HepG2 (cell line): Measurements from ENCODE around the gene NABP2. TPM values are rescaled to one million over a fixed set of nuclear protein-coding genes. Genes with fewer than 3 reads are reported as not detected.

Experiments used
- ASH2L ChIP-seq: fragments of 300-600, 200-600 bp; sonication (generic); IDR thresholded peaks from 2 replicates; pipeline ENCODE4 v1.7.0; 2017; ENCODE audit warnings: low read depth, mild to moderate bottlenecking, moderate library complexity, mixed read lengths, low read length; ENCODE audit not compliant: insufficient read length
- ATF7-NPFF ChIP-seq: sonication (generic); formaldehyde crosslinking; IDR thresholded peaks from 2 replicates; pipeline ENCODE4 v1.8.1; 2023; ENCODE audit warnings: mild to moderate bottlenecking, low read depth, missing genetic modification reagents, moderate library complexity
- CCAR2 ChIP-seq: fragments of 200-400 bp; formaldehyde crosslinking; optimal IDR thresholded peaks from 2 replicates; pipeline ENCODE3; 2018; ENCODE audit warnings: low read depth, mild to moderate bottlenecking, low read length, moderate library complexity
- GATAD1 ChIP-seq: IDR thresholded peaks from 2 replicates; pipeline ENCODE4 v1.6.1; 2016; ENCODE audit warnings: missing genetic modification reagents, missing compliant biosample characterization
- KMT2A ChIP-seq: sonication (generic); formaldehyde crosslinking; IDR thresholded peaks from 2 replicates; pipeline ENCODE4 v1.4.0; 2020; ENCODE audit warnings: missing genetic modification reagents
- LCORL ChIP-seq, 2 experiments: fragments of 450-650 bp in 1 of 2; sonication (generic) in 1 of 2; formaldehyde crosslinking in 1 of 2; IDR thresholded peaks; 2 replicates each; pipeline versions ENCODE4 v1.5.0 to v1.6.1; 2017 to 2020; ENCODE audit warnings: antibody characterized with exemption in 1 of 2, missing genetic modification reagents in 1 of 2
- NR1H2 ChIP-seq: sonication (generic); formaldehyde crosslinking; IDR thresholded peaks from 2 replicates; pipeline ENCODE4 v1.8.1; 2022; ENCODE audit warnings: low read depth, missing genetic modification reagents, borderline replicate concordance
- RNF219 ChIP-seq: sonication (generic); formaldehyde crosslinking; IDR thresholded peaks from 2 replicates; pipeline ENCODE4 v1.5.0; 2020; ENCODE audit warnings: mild to moderate bottlenecking, missing genetic modification reagents
- SIN3B ChIP-seq: fragments of 150-350 bp; IDR thresholded peaks from 2 replicates; pipeline ENCODE4 v1.6.1; 2014; ENCODE audit warnings: low read length
- SOX6 ChIP-seq, 2 experiments: fragments of 450-650 bp in 1 of 2; sonication (generic) in 1 of 2; formaldehyde crosslinking in 1 of 2; IDR thresholded peaks; 2 replicates each; pipeline versions ENCODE4 v1.4.0 to v1.6.1; 2017 to 2020; ENCODE audit warnings: antibody characterized with exemption in 1 of 2, mild to moderate bottlenecking in 1 of 2, missing genetic modification reagents in 1 of 2
- YY1 ChIP-seq: IDR thresholded peaks from 2 replicates; pipeline ENCODE4 v1.6.1; 2011; ENCODE audit warnings: low read length, low read depth, moderate library complexity, mild to moderate bottlenecking; ENCODE audit not compliant: insufficient read depth, insufficient replicate concordance
- ZNF333 ChIP-seq: sonication (generic); formaldehyde crosslinking; IDR thresholded peaks from 2 replicates; pipeline ENCODE4 v1.4.0; 2020; ENCODE audit warnings: mild to moderate bottlenecking, missing genetic modification reagents, borderline replicate concordance
- ZNF430 ChIP-seq: sonication (generic); formaldehyde crosslinking; IDR thresholded peaks from 2 replicates; pipeline ENCODE4 v1.9.0; 2021; ENCODE audit warnings: mild to moderate bottlenecking, missing genetic modification reagents
- ZNF704 ChIP-seq: sonication (generic); formaldehyde crosslinking; IDR thresholded peaks from 2 replicates; pipeline ENCODE4 v1.8.1; 2023; ENCODE audit warnings: mild to moderate bottlenecking, inconsistent platforms, moderate library complexity, missing genetic modification reagents, borderline replicate concordance
- polyA plus RNA-seq, 8 experiments: library from polyadenylated mRNA; depleted of rRNA in 3 of 8; stranded (reverse) in 7 of 8; unstranded in 1 of 8; fragments of >200 nt; fragmentation: Illumina TruSeq in 4 of 8; extraction: Trizol in 4 of 8; gene quantifications; 2 replicates each; pipeline versions ENCODE4 v1.2.1 to v1.2.3, GENCODE V29; 2011 to 2016; ENCODE audit warnings: low read depth in 4 of 8, missing spikeins in 1 of 8, mixed read lengths in 1 of 8; ENCODE audit not compliant: insufficient read depth in 1 of 8
- total RNA-seq, 5 experiments: library from RNA; depleted of rRNA; stranded (reverse); fragments of >200 nt; fragmentation: Illumina TruSeq; extraction: Trizol; gene quantifications; 2 replicates each; pipeline ENCODE4 v1.2.3, GENCODE V29; 2016; ENCODE audit warnings: low read depth in 1 of 5
- TF ChIP-seq, protein P1 (sequence below): sonication (generic); formaldehyde crosslinking; IDR thresholded peaks from one replicate; pipeline ENCODE4 v1.5.1; 2020; ENCODE audit warnings: mild to moderate bottlenecking, missing genetic modification reagents; ENCODE audit errors: not compliant biosample characterization

Gene NABP2
- total and polyA plus RNA-seq, 2 of the 13 experiments (the other 11 are each of a cell fraction or from before 2014, with no cell fraction given), result 33.2 to 35.5 TPM

DNA sequence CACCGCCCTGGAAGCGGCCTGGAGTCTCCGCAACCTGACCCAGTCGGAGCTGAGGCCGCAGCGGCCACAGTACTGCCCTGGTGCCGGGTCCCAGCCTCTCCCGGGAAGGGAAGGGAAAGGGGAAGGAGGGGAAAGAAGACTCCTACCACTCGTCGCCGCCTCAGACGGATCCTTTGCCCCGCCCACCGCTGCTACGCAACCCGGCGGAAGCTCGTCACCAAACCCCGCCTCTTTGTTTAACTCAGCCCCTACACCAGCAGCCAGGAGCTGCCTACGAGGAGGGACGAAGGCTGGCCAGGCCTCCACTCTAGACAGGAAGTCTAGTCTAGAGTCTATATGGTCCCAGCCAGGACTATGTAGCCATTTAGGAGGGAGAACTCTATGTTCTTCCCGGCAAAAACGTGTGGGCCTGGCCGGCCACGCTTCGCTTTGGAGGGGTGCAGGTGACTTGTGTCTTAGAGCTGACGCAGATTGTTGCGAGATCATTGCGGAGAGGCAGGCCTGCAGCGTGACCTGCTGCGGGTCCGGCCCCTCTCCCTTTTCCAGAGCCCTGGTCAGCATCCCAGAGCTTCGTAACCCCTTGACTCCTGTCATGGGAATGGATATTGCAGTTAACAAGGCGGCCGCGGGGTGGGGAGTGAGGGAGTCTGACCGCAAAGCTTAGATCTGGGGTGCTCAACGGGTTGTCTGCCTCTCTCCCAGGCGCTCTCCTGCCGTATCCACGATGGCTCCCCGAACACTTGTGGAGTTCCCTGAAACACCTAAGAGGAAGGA is 2.2 kb upstream of the NABP2 start, which contains the start of gene RNF41 (continued):
- TF ChIP-seq, protein P1, sequence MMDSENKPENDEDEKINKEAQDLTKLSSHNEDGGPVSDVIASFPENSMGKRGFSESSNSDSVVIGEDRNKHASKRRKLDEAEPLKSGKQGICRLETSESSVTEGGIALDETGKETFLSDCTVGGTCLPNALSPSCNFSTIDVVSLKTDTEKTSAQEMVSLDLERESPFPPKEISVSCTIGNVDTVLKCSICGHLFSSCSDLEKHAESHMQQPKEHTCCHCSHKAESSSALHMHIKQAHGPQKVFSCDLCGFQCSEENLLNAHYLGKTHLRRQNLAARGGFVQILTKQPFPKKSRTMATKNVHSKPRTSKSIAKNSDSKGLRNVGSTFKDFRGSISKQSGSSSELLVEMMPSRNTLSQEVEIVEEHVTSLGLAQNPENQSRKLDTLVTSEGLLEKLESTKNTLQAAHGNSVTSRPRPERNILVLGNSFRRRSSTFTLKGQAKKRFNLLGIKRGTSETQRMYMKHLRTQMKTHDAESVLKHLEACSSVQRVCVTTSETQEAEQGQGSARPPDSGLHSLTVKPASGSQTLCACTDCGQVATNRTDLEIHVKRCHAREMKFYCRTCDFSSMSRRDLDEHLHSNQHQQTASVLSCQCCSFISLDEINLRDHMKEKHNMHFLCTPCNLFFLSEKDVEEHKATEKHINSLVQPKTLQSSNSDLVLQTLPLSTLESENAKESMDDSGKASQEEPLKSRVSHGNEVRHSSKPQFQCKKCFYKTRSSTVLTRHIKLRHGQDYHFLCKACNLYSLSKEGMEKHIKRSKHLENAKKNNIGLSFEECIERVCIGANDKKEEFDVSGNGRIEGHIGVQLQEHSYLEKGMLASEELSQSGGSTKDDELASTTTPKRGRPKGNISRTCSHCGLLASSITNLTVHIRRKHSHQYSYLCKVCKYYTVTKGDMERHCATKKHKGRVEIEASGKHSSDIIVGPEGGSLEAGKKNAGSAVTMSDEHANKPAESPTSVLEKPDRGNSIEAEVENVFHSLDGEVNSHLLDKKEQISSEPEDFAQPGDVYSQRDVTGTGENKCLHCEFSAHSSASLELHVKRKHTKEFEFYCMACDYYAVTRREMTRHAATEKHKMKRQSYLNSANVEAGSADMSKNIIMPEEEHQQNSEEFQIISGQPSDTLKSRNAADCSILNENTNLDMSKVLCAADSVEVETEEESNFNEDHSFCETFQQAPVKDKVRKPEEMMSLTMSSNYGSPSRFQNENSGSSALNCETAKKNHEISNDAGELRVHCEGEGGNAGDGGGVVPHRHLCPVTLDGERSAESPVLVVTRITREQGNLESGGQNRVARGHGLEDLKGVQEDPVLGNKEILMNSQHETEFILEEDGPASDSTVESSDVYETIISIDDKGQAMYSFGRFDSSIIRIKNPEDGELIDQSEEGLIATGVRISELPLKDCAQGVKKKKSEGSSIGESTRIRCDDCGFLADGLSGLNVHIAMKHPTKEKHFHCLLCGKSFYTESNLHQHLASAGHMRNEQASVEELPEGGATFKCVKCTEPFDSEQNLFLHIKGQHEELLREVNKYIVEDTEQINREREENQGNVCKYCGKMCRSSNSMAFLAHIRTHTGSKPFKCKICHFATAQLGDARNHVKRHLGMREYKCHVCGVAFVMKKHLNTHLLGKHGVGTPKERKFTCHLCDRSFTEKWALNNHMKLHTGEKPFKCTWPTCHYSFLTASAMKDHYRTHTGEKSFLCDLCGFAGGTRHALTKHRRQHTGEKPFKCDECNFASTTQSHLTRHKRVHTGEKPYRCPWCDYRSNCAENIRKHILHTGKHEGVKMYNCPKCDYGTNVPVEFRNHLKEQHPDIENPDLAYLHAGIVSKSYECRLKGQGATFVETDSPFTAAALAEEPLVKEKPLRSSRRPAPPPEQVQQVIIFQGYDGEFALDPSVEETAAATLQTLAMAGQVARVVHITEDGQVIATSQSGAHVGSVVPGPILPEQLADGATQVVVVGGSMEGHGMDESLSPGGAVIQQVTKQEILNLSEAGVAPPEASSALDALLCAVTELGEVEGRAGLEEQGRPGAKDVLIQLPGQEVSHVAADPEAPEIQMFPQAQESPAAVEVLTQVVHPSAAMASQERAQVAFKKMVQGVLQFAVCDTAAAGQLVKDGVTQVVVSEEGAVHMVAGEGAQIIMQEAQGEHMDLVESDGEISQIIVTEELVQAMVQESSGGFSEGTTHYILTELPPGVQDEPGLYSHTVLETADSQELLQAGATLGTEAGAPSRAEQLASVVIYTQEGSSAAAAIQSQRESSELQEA (CRISPR knock-in tag), result peak; percentile 67
- TF ChIP-seq GATAD1 (CRISPR knock-in tag) (peak; percentile 84), ASH2L (peak; percentile 60), LCORL (IDR thresholded peaks at IDR 0.05) (no peak), LCORL (CRISPR knock-in tag; IDR thresholded peaks at IDR 0.05) (peak; percentile 52; the same call in 1 of the 2 replicates), NR1H2 (CRISPR knock-in tag) (no peak), KMT2A (0 out of 2 replicates have a peak, but pooled peaks have one; percentile 49), SOX6 (IDR thresholded peaks at IDR 0.05) (no peak), SOX6 (CRISPR knock-in tag; IDR thresholded peaks at IDR 0.05) (peak; percentile 41; the same call in 1 of the 2 replicates), ATF7-NPFF (CRISPR knock-in tag) (peak; percentile 8; the same call in 1 of the 2 replicates), YY1 (peak; percentile 45), ZNF333 (peak; percentile 40; the same call in 1 of the 2 replicates), ZNF704 (CRISPR knock-in tag) (no peak), RNF219 (no peak), ZNF430 (CRISPR knock-in tag) (no peak), SIN3B (no peak), CCAR2 (no peak)
